GM12878 (cell line): ENCODE results near the gene TRIM63.

ENCODE experiments used
- BACH1 ChIP-seq: fragments of 450-650 bp; IDR thresholded peaks from 2 replicates; pipeline ENCODE4 v1.6.1; 2017; ENCODE audit warnings: mild to moderate bottlenecking, borderline replicate concordance
- CEBPB ChIP-seq, 2 experiments: fragments of 150-350 bp in 1 of 2; IDR thresholded peaks; 2 replicates each; pipeline ENCODE4 v1.6.1; 2012 to 2014; ENCODE audit warnings: low read depth in 2 of 2, low read length in 2 of 2, borderline replicate concordance in 1 of 2, inconsistent platforms in 1 of 2
- EP300 ChIP-seq, 2 experiments: fragments of 150-350 bp in 1 of 2; IDR thresholded peaks; 2 replicates each; pipeline ENCODE4 v1.6.1; 2011 to 2012; ENCODE audit warnings: low read depth in 2 of 2, low read length in 2 of 2, borderline replicate concordance in 1 of 2, improper control_type of control experiment in 1 of 2, inconsistent platforms in 1 of 2; ENCODE audit not compliant: control insufficient read depth in 1 of 2
- SPI1 ChIP-seq: IDR thresholded peaks from 2 replicates; pipeline ENCODE4 v1.6.1; 2011; ENCODE audit warnings: low read depth, mild to moderate bottlenecking, low read length, moderate library complexity, borderline replicate concordance; ENCODE audit not compliant: insufficient read depth
- TF ChIP-seq, protein P1 (sequence below): IDR thresholded peaks from 2 replicates; pipeline ENCODE4 v1.6.1; 2012; ENCODE audit warnings: low read depth, low read length, improper control_type of control experiment
- TF ChIP-seq, protein P2 (sequence below), 3 experiments: IDR thresholded peaks in 2 of 3; conservative IDR thresholded peaks in 1 of 3; 2 replicates each; pipeline ENCODE4 v1.5.1; 2011; ENCODE audit warnings: low read depth in 3 of 3, low read length in 3 of 3, mild to moderate bottlenecking in 3 of 3, control low read depth in 2 of 3, moderate library complexity in 2 of 3, inconsistent platforms in 1 of 3, mixed read lengths in 1 of 3; ENCODE audit not compliant: control insufficient read depth in 2 of 3, insufficient read depth in 1 of 3; ENCODE audit errors: extremely low read depth in 1 of 3
- TF ChIP-seq, protein P3 (sequence below): IDR thresholded peaks from 2 replicates; pipeline ENCODE4 v1.6.1; 2012; ENCODE audit warnings: low read depth, low read length, improper control_type of control experiment

DNA sequence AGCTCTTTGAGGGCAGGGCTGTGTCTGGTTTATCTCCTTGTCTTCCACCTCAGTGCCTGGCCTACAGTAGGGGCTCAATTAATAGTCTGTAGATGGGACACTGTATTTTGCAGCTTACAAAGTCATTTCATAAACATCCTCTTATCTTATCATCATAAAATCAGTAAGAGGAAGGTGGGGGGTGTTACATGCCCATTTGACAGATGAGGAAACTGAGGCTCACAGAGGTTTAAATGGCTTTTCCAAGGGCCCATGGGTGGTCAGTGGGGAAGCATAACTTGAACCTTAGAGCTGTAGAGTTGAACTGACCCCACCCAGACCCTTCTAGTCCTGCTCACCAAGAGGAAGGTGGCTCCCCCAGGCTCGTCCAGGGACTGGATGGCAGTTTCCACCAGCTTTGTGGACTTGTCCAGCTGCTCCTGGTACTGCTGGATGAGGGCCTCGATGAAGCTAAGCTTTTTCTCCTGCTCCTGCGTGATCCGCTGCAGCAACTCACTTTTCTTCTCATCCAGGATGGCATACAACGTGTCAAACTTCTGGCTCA lies 9.3 kb downstream of the TRIM63 start:
- TF ChIP-seq SPI1 (no peak), BACH1 (no peak), CEBPB (IDR thresholded peaks at IDR 0.05; ENCODE audit: borderline replicate concordance in 1 of 2, low read depth in 2 of 2, low read length in 2 of 2) (no peak), EP300 (IDR thresholded peaks at IDR 0.05; ENCODE audit: borderline replicate concordance in 1 of 2, control insufficient read depth in 1 of 2, low read depth in 2 of 2, low read length in 2 of 2) (no peak)
- TF ChIP-seq, protein P1, sequence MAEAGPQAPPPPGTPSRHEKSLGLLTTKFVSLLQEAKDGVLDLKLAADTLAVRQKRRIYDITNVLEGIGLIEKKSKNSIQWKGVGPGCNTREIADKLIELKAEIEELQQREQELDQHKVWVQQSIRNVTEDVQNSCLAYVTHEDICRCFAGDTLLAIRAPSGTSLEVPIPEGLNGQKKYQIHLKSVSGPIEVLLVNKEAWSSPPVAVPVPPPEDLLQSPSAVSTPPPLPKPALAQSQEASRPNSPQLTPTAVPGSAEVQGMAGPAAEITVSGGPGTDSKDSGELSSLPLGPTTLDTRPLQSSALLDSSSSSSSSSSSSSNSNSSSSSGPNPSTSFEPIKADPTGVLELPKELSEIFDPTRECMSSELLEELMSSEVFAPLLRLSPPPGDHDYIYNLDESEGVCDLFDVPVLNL = no peak
- TF ChIP-seq, protein P2, sequence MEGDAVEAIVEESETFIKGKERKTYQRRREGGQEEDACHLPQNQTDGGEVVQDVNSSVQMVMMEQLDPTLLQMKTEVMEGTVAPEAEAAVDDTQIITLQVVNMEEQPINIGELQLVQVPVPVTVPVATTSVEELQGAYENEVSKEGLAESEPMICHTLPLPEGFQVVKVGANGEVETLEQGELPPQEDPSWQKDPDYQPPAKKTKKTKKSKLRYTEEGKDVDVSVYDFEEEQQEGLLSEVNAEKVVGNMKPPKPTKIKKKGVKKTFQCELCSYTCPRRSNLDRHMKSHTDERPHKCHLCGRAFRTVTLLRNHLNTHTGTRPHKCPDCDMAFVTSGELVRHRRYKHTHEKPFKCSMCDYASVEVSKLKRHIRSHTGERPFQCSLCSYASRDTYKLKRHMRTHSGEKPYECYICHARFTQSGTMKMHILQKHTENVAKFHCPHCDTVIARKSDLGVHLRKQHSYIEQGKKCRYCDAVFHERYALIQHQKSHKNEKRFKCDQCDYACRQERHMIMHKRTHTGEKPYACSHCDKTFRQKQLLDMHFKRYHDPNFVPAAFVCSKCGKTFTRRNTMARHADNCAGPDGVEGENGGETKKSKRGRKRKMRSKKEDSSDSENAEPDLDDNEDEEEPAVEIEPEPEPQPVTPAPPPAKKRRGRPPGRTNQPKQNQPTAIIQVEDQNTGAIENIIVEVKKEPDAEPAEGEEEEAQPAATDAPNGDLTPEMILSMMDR (IDR thresholded peaks at IDR 0.05 in 2 of 3, conservative IDR thresholded peaks at IDR 0.05 in 1 of 3; ENCODE audit: control insufficient read depth in 2 of 3, extremely low read depth in 1 of 3, insufficient read depth in 1 of 3, low read depth in 3 of 3, low read length in 3 of 3) = no peak
- TF ChIP-seq, protein P3, sequence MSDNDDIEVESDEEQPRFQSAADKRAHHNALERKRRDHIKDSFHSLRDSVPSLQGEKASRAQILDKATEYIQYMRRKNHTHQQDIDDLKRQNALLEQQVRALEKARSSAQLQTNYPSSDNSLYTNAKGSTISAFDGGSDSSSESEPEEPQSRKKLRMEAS = no peak
